ENCODE data around the gene ABCC4.
"Not testable (repeated sequence)": the region's sequence is repeated elsewhere in the genome, so short reads cannot be mapped to it uniquely, and the experiment has no call there.

Gene ABCC4

GRCh38 chr13:95298971-95299621 is 2.2 kb downstream of the ABCC4 start:
- no peak for DNase-seq

- no peak for DNase-seq
Measured at GRCh38 chr13:95298169-95298965, 2.9 kb downstream of the ABCC4 start.

- DNase-seq: peak; percentile 53
Measured at GRCh38 chr13:95296326-95296925, 4.8 kb downstream of the ABCC4 start.

- no peak for DNase-seq
Measured at GRCh38 chr13:95295026-95295425, 6.2 kb downstream of the ABCC4 start.

- DNase-seq: no peak
Measured at GRCh38 chr13:95292622-95293021, 8.6 kb downstream of the ABCC4 start.

GRCh38 chr13:95289901-95290300 is 11.3 kb downstream of the ABCC4 start:
- DNase-seq: not testable (repeated sequence)

- DNase-seq: no peak
Measured at GRCh38 chr13:95289020-95289444, 12.2 kb downstream of the ABCC4 start.

- no peak for DNase-seq
Measured at GRCh38 chr13:95284436-95284835, 16.8 kb downstream of the ABCC4 start.

- no peak for DNase-seq
Measured at GRCh38 chr13:95279016-95279415, 22.2 kb downstream of the ABCC4 start.

GRCh38 chr13:95276037-95276505 is 25.2 kb downstream of the ABCC4 start:
- DNase-seq: no peak

GRCh38 chr13:95275322-95276036 is 25.8 kb downstream of the ABCC4 start:
- peak; percentile 69 for DNase-seq

- not testable (repeated sequence) for DNase-seq
Measured at GRCh38 chr13:95273592-95274132, 27.6 kb downstream of the ABCC4 start.

GRCh38 chr13:95272076-95272475 is 29.2 kb downstream of the ABCC4 start:
- not testable (repeated sequence) for DNase-seq

- DNase-seq: no peak
Measured at GRCh38 chr13:95269756-95270155, 31.5 kb downstream of the ABCC4 start.

- DNase-seq: not testable (repeated sequence)
Measured at GRCh38 chr13:95268343-95269065, 32.7 kb downstream of the ABCC4 start.

- peak; percentile 17 for DNase-seq
Measured at GRCh38 chr13:95267662-95268342, 33.4 kb downstream of the ABCC4 start.

- no peak for DNase-seq
Measured at GRCh38 chr13:95264225-95264624, 37.0 kb downstream of the ABCC4 start.

GRCh38 chr13:95262837-95263384 is 38.3 kb downstream of the ABCC4 start:
- no peak for DNase-seq

- no peak for DNase-seq
Measured at GRCh38 chr13:95261956-95262355, 39.3 kb downstream of the ABCC4 start.

GRCh38 chr13:95260031-95260525 is 41.2 kb downstream of the ABCC4 start:
- no peak for DNase-seq

GRCh38 chr13:95258619-95259194 is 42.5 kb downstream of the ABCC4 start:
- DNase-seq: no peak
